H9 (cell line): Measurements from ENCODE around the gene WAC. TPM values are rescaled to one million over a fixed set of nuclear protein-coding genes. Genes with fewer than 3 reads are reported as not detected.
A peak's percentile ranks its signal among the peaks of the same experiment; 100 is the strongest.

Experiments
- DNase-seq: peaks from one replicate; pipeline ENCODE4 v3.0.0-alpha.2; 2017
- H2AFZ ChIP-seq: one replicate; pipeline ENCODE4 v1.6.1; 2013; ENCODE audit warnings: mild to moderate bottlenecking, low read length, control low read depth, moderate library complexity
- H2AK5ac ChIP-seq: 2 replicates; pipeline ENCODE4 v1.6.1; 2013; ENCODE audit warnings: low read length, control low read depth, mixed read lengths; ENCODE audit not compliant: insufficient read length
- H2BK120ac ChIP-seq: one replicate; pipeline ENCODE4 v1.6.1; 2013; ENCODE audit warnings: low read depth, mild to moderate bottlenecking, low read length, control low read depth, inconsistent platforms; ENCODE audit not compliant: poor library complexity, severe bottlenecking
- H2BK12ac ChIP-seq: 2 replicates; pipeline ENCODE4 v1.6.1; 2013; ENCODE audit warnings: low read length, control low read depth, mixed read lengths, low read depth; ENCODE audit not compliant: insufficient read length
- H2BK15ac ChIP-seq: 2 replicates; pipeline ENCODE4 v1.6.1; 2013; ENCODE audit warnings: low read depth, low read length, control low read depth
- H2BK20ac ChIP-seq: one replicate; pipeline ENCODE4 v1.6.1; 2013; ENCODE audit warnings: low read depth, mild to moderate bottlenecking, low read length, control low read depth, inconsistent platforms; ENCODE audit not compliant: poor library complexity, severe bottlenecking
- H2BK5ac ChIP-seq: 2 replicates; pipeline ENCODE4 v1.6.1; 2013; ENCODE audit warnings: low read length, control low read depth, mixed read lengths; ENCODE audit not compliant: insufficient read length
- H3K14ac ChIP-seq: 2 replicates; pipeline ENCODE4 v1.6.1; 2013; ENCODE audit warnings: low read length, control low read depth; ENCODE audit not compliant: insufficient read depth
- H3K18ac ChIP-seq: 2 replicates; pipeline ENCODE4 v1.6.1; 2013; ENCODE audit warnings: low read depth, mild to moderate bottlenecking, mixed read lengths, low read length, control low read depth; ENCODE audit not compliant: insufficient read length
- H3K23ac ChIP-seq: 2 replicates; pipeline ENCODE4 v1.6.1; 2013; ENCODE audit warnings: low read length, control low read depth, mixed read lengths, low read depth; ENCODE audit not compliant: insufficient read length
- H3K23me2 ChIP-seq: 2 replicates; pipeline ENCODE4 v1.6.1; 2013; ENCODE audit warnings: low read depth, mild to moderate bottlenecking, mixed read lengths, low read length, control low read depth; ENCODE audit not compliant: insufficient read length, poor library complexity, severe bottlenecking
- H3K27ac ChIP-seq: 2 replicates; pipeline ENCODE4 v1.5.1; 2013; ENCODE audit warnings: low read length, control low read depth, mixed read lengths, low read depth; ENCODE audit not compliant: insufficient read length
- H3K27me3 ChIP-seq: 2 replicates; pipeline ENCODE4 v1.6.1; 2013; ENCODE audit warnings: low read length, control low read depth, inconsistent platforms; ENCODE audit not compliant: insufficient read depth
- H3K4ac ChIP-seq: 2 replicates; pipeline ENCODE4 v1.6.1; 2013; ENCODE audit warnings: low read depth, mild to moderate bottlenecking, control low read depth, inconsistent platforms, low read length, moderate library complexity
- H3K4me1 ChIP-seq: 2 replicates; pipeline ENCODE4 v1.6.1; 2013; ENCODE audit warnings: low read length, control low read depth, inconsistent platforms; ENCODE audit not compliant: insufficient read depth
- H3K4me2 ChIP-seq: 2 replicates; pipeline ENCODE4 v1.6.1; 2013; ENCODE audit warnings: low read length, control low read depth, mixed read lengths; ENCODE audit not compliant: insufficient read length, insufficient read depth
- H3K56ac ChIP-seq: 2 replicates; pipeline ENCODE4 v1.6.1; 2013; ENCODE audit warnings: low read depth, mild to moderate bottlenecking, mixed read lengths, low read length, control low read depth; ENCODE audit not compliant: insufficient read length
- H3K79me1 ChIP-seq: 2 replicates; pipeline ENCODE4 v1.6.1; 2013; ENCODE audit warnings: low read depth, mild to moderate bottlenecking, moderate library complexity, low read length, control low read depth, inconsistent platforms; ENCODE audit not compliant: insufficient read depth, poor library complexity, severe bottlenecking
- H3K79me2 ChIP-seq: 2 replicates; pipeline ENCODE4 v1.6.1; 2013; ENCODE audit warnings: low read length, control low read depth, inconsistent platforms; ENCODE audit not compliant: insufficient read depth
- H3K9ac ChIP-seq: 2 replicates; pipeline ENCODE4 v1.6.1; 2013; ENCODE audit warnings: low read length, control low read depth, mixed read lengths; ENCODE audit not compliant: insufficient read length; ENCODE audit errors: extremely low read depth
- H3K9me3 ChIP-seq: one replicate; pipeline ENCODE4 v1.6.1; 2013; ENCODE audit warnings: low read depth, low read length, inconsistent platforms; ENCODE audit not compliant: control insufficient read depth
- H3T11ph ChIP-seq: one replicate; pipeline ENCODE4 v1.6.1; 2013; ENCODE audit warnings: mild to moderate bottlenecking, low read length, control low read depth, inconsistent platforms
- H4K20me1 ChIP-seq: one replicate; pipeline ENCODE4 v1.6.1; 2013; ENCODE audit not compliant: control insufficient read depth, insufficient read length, insufficient read depth
- H4K5ac ChIP-seq: 2 replicates; pipeline ENCODE4 v1.6.1; 2013; ENCODE audit warnings: low read depth, mild to moderate bottlenecking, mixed read lengths, low read length, control low read depth; ENCODE audit not compliant: insufficient read length
- H4K8ac ChIP-seq: replicated peaks from 2 replicates; pipeline ENCODE4 v1.6.1; 2013; ENCODE audit warnings: low read length, control low read depth, mixed read lengths, low read depth; ENCODE audit not compliant: insufficient read length
- H4K91ac ChIP-seq: 2 replicates; pipeline ENCODE4 v1.6.1; 2013; ENCODE audit warnings: low read depth, mild to moderate bottlenecking, moderate library complexity, mixed read lengths, low read length, control low read depth; ENCODE audit not compliant: insufficient read length
- H3K27ac Mint-ChIP-seq, 3 experiments: 2 replicates in 2 of 3; 3 replicates in 1 of 3; pipeline ENCODE4 v1.8.0; 2020 to 2021; ENCODE audit warnings: mixed read lengths in 3 of 3, mild to moderate bottlenecking in 1 of 3, moderate library complexity in 1 of 3
- H3K27me3 Mint-ChIP-seq: 2 replicates; pipeline ENCODE4 v1.8.0; 2021; ENCODE audit warnings: low read depth, mild to moderate bottlenecking, moderate library complexity, mixed read lengths
- H3K36me3 Mint-ChIP-seq, 3 experiments: 2 replicates in 2 of 3; 3 replicates in 1 of 3; pipeline ENCODE4 v1.8.0; 2020 to 2021; ENCODE audit warnings: low read depth in 3 of 3, mixed read lengths in 3 of 3; ENCODE audit not compliant: insufficient read depth in 1 of 3
- H3K4me1 Mint-ChIP-seq, 2 experiments: 2 replicates each; pipeline ENCODE4 v1.8.0; 2020; ENCODE audit warnings: mixed read lengths in 2 of 2
- H3K4me3 Mint-ChIP-seq, 2 experiments: 2 replicates in 1 of 2; 3 replicates in 1 of 2; pipeline ENCODE4 v1.8.0; 2020 to 2021; ENCODE audit warnings: mild to moderate bottlenecking in 2 of 2, mixed read lengths in 2 of 2, moderate library complexity in 1 of 2
- H3K9me3 Mint-ChIP-seq, 2 experiments: 2 replicates in 1 of 2; 3 replicates in 1 of 2; pipeline ENCODE4 v1.8.0; 2020; ENCODE audit warnings: mild to moderate bottlenecking in 2 of 2, mixed read lengths in 2 of 2, moderate library complexity in 1 of 2
- CTCF ChIP-seq: fragments of 200-600 bp; sonication (generic); conservative IDR thresholded peaks from 3 replicates; pipeline ENCODE4 v1.8.0; 2021; ENCODE audit warnings: antibody characterized with exemption, mild to moderate bottlenecking
- WGBS: extraction: QIAGEN DNeasy Blood & Tissue Kit; methylation state at CpG from one replicate; pipeline ENCODE4 v1.1.7; 2013; ENCODE audit warnings: missing lambda C conversion rate, low lambda C conversion rate, mixed read lengths; ENCODE audit not compliant: insufficient read length; ENCODE audit errors: extremely low coverage; 5-methylcytosine and 5-hydroxymethylcytosine counted together
- long read RNA-seq: library from polyadenylated mRNA; unstranded; transcript quantifications from one replicate; pipeline ENCODE4 v2.0.0, GENCODE V29; 2020
- total RNA-seq: library from RNA; stranded (reverse); gene quantifications from 2 replicates; pipeline ENCODE4 v1.2.1, GENCODE V29; 2021

Gene WAC
- 130 and 134 TPM in 2 replicates for total RNA-seq
- long read RNA-seq, full-length matches to known transcripts = 32 of 115 reads
- long read RNA-seq, partial matches to known transcripts = 35 of 115 reads
- long read RNA-seq, other reads (novel, unspliced or antisense) = 48 of 115 reads

DNA sequence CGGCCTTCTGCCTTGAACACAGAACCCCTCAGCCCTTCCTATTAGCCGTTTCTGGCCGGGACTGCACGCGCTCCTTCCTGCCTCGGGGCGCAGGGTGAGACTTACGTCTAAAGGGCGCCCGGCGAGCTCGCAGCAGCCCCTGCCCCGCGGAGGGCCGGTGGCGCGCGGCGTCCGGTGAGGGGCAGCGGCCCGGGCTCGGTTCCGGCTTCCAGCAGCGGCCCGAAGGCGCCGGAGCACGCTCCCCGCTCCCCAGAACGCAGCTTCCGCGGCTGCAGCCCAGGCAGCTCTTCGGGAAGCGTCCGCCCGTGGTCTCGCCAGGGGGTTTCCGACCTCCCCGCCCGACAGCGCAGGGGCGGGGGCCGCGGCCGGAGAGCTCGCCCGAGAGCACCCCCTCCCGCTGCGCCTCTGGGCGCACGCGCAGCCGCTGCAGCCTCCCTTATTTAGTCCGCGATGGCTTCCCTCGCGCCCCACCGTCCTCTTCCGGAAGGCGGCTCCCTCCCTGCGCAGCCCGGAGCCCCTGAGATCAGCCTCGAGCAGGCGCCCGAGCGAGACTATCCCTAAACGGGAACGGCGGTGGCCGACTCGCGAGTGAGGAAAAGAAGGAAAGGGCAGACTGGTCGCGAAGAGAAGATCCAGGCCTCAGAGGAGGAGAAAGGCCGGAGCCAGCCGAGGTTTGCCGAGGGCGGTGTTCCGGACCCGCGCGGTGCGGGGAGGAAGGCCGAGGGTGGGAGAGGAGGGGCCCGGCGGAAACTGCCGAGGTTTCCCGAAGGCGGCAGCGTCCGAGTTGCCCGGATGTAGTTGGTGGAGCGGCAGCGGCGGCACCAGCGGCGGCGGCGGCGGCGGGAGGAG lies at the start of gene WAC:
Gene WAC (plus strand): TSS at position 782 of the 849 bp plus-strand sequence. CDS start 462 bp downstream, outside the sequence.
- DNase-seq = peak; percentile 93
- Histone ChIP-seq H2AFZ (no peak within 1 kb of the TSS), H4K8ac (no peak within 1 kb of the TSS), H3K4ac (no peak within 1 kb of the TSS; the same call in 1 of the 2 replicates), H2BK120ac (peak within 1 kb of the TSS; percentile 7), H3K27me3 (no peaks in the 10 kb centered on the region), H2AK5ac (no peak within 1 kb of the TSS), H3K79me1 (peaks cover 9% of the 10 kb centered on the region), H4K91ac (no peak within 1 kb of the TSS), H2BK12ac (no peak within 1 kb of the TSS), H3K4me2 (peak within 1 kb of the TSS; percentile 89), H3K27ac (peak within 1 kb of the TSS; percentile 54), H2BK15ac (no peak within 1 kb of the TSS), H3K9me3 (no peaks in the 10 kb centered on the region), H2BK5ac (no peak within 1 kb of the TSS), H3K4me1 (no peaks in the 10 kb centered on the region), H3K23ac (no peak within 1 kb of the TSS), H4K20me1 (no peaks in the 10 kb centered on the region), H3K79me2 (peaks cover 16% of the 10 kb centered on the region; the same call in 1 of the 2 replicates), H3K23me2 (peaks cover 9% of the 10 kb centered on the region), H3K14ac (peak within 1 kb of the TSS; percentile 99), H3K18ac (peak within 1 kb of the TSS; percentile 97), H3K56ac (peak within 1 kb of the TSS; percentile 40), H4K5ac (no peak within 1 kb of the TSS), H3T11ph (peak within 1 kb of the TSS; percentile 2), H3K9ac (peak within 1 kb of the TSS; percentile 99), H2BK20ac (no peak within 1 kb of the TSS)
- no CpG with 5 or more reads among the region's 102 CpGs for WGBS
- Mint-ChIP-seq H3K27me3 (no peaks in the 10 kb centered on the region; the same call in 1 of the 2 replicates), H3K4me1 (peaks cover 32 to 38% of the 10 kb centered on the region in 2 experiments), H3K9me3 (no peaks in the 10 kb centered on the region), H3K36me3 (peaks cover 33 to 39% (median 38%) of the 10 kb centered on the region in 3 experiments), H3K4me3 (peak within 1 kb of the TSS; percentile 98), H3K27ac (peak within 1 kb of the TSS; percentile 100)
- 0 out of 3 replicates have a peak, but pooled peaks have one; percentile 17 for TF ChIP-seq CTCF
